NCI-H146 (cell line): ENCODE results near the gene GMNC.
"Not testable (repeated sequence)": the region's sequence is repeated elsewhere in the genome, so short reads cannot be mapped to it uniquely, and the experiment has no call there.

Experiments used
- DNase-seq: peaks from one replicate; lab custom pipeline; 2025; lab: John Stamatoyannopoulos, UW

The GMNC gene

DNA sequence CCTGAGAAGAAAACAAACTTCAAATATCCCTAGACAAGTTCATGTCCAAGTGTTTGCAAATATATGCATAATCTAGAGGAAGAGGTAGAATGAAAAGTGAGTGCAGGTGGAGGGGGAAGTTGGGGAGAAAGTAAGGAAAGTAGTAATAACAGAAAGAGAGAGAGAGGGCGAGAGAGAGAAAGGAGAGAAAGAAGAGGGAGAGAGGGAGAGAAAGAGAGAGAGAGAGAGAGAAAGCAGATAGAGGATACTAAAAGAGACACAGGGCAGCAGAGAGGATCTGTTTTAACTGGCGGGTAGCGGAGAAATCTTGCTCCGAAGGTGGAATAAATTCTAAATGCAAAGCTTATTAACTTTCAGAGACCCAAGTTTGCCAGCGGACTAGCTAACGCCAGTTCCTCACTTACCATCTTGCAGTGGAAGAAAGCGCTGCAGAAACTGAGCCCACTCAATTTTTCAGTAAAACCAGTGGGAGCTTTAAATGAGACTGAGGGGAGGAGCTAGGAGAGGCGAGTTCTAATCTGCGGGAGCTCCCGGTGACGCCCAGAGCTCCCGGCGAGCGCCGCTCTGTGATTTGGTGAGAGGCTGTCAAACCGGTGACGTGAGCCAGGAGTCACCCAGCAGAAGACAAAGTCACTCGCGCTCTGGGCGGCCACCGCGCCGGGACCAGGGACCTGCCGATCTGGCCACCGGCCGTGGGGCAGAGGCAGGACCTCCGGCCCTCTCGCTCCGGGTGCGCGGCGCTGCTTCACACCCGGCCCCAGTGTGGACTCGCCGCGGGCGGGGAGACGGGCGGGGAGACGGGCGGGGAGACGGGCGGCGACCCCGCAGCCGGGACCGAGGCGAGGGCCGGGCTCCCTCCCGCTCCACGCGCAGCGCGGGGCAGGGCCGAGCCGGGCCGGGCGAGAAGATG lies at the start of gene GMNC:
GMNC (minus strand) TSS at position 486 of the 910 bp plus-strand sequence; CDS start at position 407, 79 bp downstream.
- DNase-seq, result peak; percentile 29

- peak; percentile 98 for DNase-seq
Measured at GRCh38 chr3:190911382-190911781, 48.9 kb upstream of the GMNC start.

DNA sequence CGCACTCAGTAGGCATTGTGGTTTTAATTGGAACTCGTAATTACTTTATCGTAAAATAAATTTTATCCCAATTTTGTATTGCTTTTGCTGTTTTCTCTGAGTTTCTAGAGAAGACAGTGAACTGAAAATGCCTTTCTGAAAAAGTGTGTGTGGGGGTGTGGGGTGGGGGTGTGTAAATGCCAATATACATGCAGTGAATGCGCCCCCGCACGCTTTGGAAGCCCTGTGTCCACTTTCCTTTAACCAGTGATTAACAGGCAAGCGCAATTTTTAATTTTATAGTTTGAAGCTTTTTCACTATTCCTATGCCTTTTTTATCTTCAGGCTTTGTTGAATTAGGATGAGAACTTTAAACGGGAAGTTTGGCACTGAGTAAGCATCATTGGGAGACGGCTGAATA lies 47.4 kb upstream of the GMNC start:
- DNase-seq, result no peak

- DNase-seq, result no peak
Measured at GRCh38 chr3:190903156-190903555, 40.7 kb upstream of the GMNC start.

DNA sequence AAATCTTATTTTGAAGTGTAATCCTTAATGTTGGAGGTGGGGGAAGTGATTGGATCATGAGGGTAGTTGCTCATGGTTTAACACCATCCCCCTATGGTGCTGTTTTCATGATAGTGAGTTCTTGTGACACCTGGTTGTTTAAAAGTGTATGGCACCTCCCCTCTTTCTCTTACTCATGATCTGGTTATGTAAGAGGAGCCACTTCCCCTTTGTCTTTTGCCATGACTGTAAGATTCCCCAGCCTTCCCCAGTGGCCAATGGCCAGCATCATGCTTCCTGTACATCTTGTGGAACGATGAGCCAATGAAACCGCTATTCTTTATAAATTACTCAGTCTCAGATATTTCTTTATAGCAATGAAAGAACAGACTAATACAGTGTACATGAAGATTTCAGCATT lies 39.8 kb upstream of the GMNC start:
- DNase-seq, result no peak

DNA sequence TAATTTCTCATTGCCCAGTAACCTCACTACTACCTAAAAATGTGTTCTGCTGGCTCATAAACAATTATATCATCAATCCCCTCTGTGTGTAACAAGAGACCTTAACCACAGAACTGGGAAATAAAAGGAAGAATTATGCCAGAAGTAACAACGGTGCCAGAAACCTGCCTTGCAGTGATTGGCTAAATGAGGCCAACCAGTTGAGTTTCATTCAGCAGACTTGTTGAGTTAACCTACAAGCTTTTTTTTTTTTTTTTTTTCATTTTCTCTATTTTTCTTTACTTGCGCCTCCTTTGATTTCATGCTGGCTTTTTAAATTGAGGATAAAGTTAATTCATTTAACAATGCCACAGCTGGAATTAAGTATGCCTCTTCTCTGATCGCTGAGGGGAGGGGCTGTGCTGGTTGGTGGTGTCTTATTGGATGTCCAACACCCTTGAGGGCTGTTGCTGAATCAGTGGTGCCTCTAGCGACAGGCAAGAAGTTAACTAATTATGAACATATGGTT lies 30.0 kb upstream of the GMNC start:
- no peak for DNase-seq

DNA sequence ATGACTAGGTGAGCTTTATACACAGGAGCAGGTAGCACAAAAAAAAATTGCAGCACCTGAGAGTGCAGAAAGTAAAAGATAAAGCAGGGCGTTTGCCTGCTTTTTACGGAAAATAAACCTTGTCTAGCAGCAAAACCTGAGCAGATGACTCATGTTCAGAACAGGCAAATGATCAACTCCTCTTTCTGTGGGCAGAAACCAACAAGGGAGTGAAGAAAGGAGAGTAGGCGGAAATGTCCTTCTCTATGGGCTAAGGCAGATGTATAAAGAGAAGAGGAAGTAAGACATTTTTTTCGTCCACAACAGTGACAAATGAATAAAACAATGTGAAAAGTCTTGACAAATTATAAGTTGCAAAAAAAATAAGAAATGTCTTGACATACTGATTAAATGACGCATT lies 24.5 kb upstream of the GMNC start:
- DNase-seq, result no peak

GRCh38 chr3:190883973-190884832 lies 21.7 kb upstream of the GMNC start:
- DNase-seq, result peak; percentile 68

DNA sequence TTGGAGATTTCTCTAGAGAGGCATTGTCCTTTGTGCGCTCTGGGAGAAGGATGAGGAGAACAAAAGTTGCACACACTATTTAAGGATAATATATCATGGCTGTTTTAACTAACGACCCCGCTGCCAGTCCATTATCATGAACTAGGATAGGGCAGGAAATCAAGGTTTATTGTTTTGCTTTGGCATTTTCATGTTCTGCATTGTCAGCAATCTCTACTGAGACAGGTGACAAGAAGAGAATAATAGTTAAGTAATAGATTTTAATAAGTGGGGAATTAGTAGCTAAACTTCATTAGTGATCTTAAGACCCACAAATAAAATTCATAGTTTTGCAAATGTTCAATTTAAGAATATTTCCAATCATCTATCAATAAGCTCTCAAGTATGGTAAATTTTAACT lies 20.6 kb upstream of the GMNC start:
- DNase-seq, result no peak

DNA sequence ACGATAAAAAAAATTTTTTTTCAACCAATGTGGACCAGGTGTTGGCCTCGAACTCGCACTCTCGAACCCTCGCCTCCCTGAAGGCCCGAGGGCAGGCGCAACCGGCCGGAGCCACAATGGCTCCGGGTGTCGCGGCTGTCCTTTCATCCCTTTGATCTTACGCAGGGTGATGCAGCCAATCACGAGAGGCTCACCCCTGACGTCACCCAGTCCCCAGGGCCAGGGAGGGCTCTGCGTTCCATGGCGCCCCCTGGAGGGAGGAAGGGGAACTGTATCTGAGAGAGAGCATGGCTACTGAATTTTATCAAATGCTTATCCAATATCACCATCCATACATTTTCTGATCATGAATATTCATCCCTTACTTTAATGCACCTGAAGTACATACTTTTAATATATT lies 15.4 kb upstream of the GMNC start:
- DNase-seq, result no peak

GRCh38 chr3:190876433-190876832 lies 13.9 kb upstream of the GMNC start:
- DNase-seq, result not testable (repeated sequence)

DNA sequence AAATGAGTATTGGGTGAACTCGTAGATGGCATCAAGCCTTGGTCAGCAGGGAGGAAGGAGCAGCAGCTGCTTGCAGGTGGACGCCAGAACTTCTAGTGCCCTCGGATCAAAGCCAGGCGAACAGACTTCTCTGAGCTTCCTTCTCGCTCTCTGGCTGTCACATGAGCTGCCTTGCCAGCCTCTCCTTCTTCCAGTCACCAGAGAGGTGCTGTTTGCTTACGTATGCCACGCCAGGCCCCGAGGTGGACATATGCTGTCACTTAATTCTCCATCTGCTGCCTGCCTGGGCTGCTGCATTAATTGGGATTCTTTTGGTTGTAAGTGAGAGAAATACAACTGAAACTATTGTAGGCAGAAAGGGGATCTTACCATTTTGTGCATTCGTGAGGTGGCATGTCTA lies 12.6 kb upstream of the GMNC start:
- not testable (repeated sequence) for DNase-seq

- no peak for DNase-seq
Measured at GRCh38 chr3:190870127-190870526, 7.6 kb upstream of the GMNC start.

DNA sequence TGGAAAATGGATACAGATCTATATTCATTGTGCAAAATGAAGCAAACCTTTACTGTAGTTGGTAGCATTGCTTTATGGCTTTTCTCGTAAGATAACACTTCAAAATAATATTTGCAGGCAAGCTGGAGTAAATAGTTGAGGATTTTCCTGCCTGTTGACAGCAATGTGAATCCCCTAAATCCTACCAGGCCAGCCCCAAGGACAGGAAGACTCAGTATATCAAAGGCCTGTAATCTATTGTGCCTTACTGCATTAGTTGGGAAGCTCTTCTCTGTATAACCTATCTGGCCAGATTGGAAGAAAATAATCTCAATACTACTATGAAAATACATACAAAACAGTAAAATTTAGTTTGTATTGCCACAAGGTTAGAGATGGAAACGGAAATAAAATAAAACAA lies 4.6 kb upstream of the GMNC start:
- no peak for DNase-seq

DNA sequence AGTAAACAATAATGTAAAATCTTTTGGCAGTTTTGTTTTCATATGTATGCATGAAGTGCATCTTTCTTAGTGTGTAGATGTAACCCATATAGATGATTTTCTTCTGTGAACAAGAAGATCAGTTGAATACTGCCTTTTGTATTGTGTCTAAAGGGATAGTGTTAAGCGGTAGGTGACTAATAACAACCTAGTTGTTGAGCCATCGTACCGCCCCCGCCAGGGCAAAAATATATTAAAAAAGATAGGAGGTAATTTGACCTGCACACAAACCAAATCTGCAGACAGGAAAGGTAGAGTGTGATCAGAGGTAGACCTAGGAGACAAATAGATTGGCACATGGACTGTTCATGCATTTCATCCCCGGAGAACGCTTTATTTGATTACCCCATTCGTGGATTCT lies 3.3 kb upstream of the GMNC start:
- DNase-seq, result no peak

- DNase-seq, result no peak
Measured at GRCh38 chr3:190865419-190865818, 2.9 kb upstream of the GMNC start.

GRCh38 chr3:190864002-190864401 lies 1.5 kb upstream of the GMNC start:
- no peak for DNase-seq

DNA sequence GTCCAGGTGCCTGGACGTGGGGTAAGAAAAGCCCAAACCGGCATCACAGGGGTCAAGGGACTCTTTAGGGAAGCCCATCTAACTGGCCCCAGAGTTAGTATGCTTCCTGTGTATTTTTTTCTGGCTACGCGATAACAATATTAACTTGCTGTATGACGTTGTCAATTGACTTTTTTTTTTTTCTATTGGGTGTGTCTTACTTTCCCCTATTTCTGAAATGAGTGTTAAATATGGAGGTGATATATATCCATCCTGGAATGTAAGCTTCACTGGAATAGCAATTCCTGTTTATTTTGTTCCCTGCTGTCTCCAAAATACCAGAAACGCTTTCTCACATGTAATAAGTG lies 598 bp upstream of the GMNC start:
- DNase-seq, result no peak

- DNase-seq, result no peak
Measured at GRCh38 chr3:190860521-190860920, 2.0 kb downstream of the GMNC start.

DNA sequence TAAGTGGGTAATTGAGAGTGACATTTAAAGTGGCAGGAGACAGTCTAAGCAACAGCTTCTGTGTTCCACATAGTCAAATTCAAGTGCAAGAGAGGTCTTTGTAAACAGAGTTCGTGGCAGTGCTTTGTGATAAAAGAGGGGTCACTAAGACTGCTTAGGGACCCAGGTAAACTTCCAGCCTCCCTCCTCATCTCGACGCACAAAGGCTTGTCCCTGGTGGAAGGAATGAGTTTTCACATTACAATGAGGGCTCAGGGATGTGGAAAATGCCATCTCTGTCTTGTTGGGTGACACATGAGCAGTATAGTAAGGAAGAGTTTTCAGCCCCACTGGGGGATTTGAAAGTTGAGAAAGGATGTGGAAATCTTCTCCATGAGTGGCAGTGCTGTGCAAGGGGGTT lies 7.3 kb downstream of the GMNC start:
- no peak for DNase-seq

DNA sequence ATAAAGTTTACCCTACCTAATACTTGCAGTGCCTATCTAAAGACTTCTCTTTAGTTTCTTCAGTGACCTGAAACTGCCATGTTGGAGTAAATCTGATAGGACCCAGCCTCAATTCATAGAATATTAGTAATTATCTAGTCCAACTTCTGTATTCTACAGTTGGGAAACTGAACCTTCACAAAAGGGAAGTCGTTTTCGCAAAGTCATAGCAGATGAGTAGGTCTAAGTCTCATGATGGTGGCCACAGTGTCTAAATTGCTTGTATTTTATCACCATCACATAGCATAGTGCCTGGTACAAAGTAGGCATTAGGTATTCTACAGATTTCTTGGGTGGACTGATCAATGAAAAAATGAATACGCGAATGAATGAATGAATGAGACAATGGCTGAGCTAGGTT lies 8.4 kb downstream of the GMNC start:
- DNase-seq, result no peak

- no peak for DNase-seq
Measured at GRCh38 chr3:190853464-190853863, 9.0 kb downstream of the GMNC start.

GRCh38 chr3:190849607-190850006 lies 12.9 kb downstream of the GMNC start:
- DNase-seq, result no peak
